Left lobe of liver (tissue), 2 donors: Measurements from ENCODE around the gene HEXIM1. TPM values are rescaled to one million over a fixed set of nuclear protein-coding genes. Genes with fewer than 3 reads are reported as not detected.

ENCODE experiments used
- ATAC-seq: fragments of 200-7000 bp; cut with Tn5 transposase; one replicate; pipeline ENCODE4 v1.9.1; 2020; ENCODE audit warnings: mild to moderate bottlenecking, moderate library complexity
- DNase-seq: peaks from one replicate; pipeline ENCODE4 v3.0.0-alpha.2; 2020; ENCODE audit warnings: low spot score
- total RNA-seq: library from RNA; stranded (reverse); gene quantifications from one replicate; pipeline ENCODE4 v1.2.1, GENCODE V29; 2021
- donor health status: DM: no; HTN: no; CAD: no; lungs with moderate emphysema.
- donor health status: DM: no; HTN: yes; CAD: no.

HEXIM1 gene, protein sequence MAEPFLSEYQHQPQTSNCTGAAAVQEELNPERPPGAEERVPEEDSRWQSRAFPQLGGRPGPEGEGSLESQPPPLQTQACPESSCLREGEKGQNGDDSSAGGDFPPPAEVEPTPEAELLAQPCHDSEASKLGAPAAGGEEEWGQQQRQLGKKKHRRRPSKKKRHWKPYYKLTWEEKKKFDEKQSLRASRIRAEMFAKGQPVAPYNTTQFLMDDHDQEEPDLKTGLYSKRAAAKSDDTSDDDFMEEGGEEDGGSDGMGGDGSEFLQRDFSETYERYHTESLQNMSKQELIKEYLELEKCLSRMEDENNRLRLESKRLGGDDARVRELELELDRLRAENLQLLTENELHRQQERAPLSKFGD
- 29.3 TPM for total RNA-seq

DNA sequence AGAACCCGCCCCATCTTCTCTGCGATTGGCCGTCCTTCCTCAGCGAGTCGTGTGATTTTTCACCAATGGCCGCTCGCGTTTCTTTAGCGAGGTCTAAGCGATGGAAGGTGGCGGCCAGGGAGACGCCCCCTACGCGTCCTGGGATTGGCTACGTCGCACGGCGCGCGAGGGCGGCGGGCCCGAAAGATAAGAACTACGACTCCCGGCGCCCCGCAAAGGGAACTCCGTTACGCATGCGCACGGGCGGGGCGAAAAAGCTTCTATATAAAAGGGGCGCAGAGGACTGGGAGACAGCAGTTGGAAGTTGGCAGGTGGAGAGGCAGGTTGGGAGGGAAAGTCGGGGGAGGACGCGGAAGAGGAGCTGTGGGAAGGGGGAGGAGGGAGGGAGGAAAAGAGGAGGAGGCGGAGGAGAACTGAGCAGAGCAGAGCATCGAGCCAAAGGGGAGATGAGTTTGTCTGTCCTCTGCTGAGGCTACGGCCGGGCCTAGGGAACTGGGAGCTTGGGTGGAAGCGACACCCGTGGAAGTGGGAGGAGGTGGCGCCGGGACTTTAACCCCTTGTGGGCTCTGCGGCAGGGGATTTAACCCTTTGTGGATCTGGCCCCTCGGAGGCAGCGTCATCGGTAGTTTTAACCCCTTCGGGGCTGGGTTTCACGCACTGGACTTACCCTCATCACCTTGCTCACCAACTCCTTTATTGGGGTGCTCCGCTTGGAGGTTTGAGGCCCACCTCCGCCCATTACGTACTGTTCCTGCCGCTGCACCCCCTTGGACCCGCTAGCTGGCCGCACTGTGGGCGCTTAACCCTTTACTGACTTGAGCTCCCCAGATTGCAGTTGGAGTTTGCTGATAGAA is at the start of gene HEXIM1:
TSS of gene HEXIM1 (plus strand) at position 293 of the 854 bp plus-strand sequence. CDS start 716 bp downstream, outside the sequence.
- ATAC-seq = peak; percentile 60
- peak; percentile 100 for DNase-seq

DNA sequence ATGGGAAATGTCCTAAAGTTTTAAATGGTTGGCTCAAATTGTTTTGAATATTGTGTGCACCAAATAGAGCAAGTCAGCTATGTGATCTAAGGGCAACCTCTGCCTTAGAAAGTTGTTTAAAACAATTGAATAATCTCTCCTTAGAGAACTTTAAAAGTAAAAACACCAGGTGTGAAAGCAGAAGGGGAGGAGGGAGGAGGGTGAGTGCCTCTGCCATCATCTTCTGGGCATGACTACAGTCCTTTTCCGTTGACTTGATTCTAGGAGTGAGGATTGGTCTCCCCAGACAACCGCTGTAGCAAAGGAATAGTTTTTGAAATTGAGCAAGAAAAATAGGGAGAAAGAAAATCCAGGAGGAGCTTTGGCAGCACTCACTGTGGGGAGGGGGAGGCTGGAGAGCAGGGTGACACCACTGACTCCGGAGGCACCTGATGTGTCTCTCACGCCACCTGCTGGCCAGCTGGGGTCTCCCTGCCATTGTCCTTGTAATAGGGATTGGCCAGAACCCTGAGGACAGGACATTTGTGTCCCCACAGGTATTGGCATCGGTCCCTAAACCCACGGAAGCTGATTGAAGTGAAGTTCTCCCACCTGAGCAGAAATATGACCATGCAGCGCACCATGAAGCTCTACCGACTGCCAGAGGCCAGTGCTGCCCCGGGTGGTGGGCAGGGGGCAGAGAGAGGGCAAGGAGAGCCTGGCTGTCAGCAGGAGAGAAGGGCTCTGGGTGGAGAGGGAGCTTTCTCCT is 49.2 kb upstream of the HEXIM1 start:
- DNase-seq = peak; percentile 90
- peak; percentile 98 for ATAC-seq

DNA sequence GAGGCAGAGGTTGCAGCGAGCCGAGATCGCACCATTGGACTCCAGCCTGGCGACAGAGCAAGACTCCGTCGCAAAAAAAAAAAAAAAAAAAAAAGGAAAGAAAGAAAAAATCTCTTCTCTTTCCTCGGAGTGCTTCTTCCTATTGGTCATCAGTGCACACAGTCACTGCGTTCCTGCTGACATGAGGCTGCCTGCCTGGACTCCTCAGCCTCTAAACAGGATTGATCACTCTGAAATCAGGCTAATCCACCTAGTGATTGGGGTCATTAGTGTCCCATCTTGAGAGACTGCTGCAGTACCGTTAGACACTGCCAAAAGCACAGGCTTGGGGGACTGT is 46.8 kb upstream of the HEXIM1 start:
- ATAC-seq (no peak), DNase-seq (no peak)

DNA sequence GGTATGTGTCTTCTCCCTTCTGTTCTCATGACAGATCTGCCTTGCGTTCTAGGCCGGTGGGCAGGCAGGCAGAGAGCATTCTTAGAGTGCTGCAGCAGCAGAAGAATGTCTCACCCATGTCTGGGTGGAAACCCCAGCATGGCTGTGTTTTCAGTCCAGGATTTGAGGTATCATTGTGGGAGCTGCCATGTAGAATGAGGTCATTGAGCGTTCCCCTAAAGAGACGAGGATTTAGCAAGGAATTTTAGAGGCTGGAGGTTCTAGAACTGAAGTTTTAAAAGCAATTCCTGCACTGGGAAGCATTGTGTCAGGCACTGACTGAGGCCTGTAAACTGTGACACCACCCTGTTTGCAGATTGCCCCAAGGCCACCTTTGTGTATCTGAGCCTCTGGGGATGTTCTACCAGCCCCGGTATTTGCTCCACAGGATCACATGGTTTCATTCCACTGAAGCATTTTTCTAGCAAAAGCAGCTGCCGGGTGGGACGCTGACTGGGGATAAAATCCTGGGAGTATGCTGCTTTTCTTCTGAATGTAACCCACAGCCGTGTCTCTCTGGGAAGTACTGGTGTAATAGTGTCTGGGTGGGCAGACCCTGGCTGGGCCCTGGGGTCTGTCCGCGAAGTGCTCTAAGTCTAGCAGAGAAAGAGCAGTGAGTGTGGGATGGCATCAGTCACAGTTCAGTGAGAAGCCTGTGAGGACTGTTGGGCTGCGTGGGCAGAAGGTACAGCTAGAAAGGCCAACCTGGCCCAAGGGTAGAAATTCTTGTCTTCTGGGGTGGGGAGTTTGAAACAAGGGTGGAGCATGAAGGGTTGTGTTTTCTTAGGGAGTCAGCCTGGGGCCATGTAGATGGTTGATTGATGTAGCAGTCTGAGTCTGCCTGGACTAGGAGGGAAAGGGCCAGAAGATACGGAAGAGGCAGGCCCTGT is 46.1 kb upstream of the HEXIM1 start:
- ATAC-seq (no peak), DNase-seq (no peak)

DNA sequence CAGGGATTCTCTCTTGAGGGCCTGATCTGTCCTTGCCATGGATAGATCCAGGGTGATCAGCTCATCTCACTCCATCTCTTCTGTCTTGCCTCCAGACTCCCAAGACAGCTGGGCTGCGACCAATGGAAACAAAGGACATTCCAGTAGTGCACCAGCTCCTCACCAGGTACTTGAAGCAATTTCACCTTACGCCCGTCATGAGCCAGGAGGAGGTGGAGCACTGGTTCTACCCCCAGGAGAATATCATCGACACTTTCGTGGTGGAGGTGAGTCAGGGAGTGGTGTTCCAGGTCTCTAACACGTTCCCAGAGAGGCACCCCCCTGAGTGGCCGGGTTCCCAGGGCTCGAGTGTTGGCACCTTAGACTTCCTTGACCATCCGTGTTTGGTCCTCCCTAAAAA is 45.4 kb upstream of the HEXIM1 start:
- no peak for ATAC-seq
- no peak for DNase-seq

DNA sequence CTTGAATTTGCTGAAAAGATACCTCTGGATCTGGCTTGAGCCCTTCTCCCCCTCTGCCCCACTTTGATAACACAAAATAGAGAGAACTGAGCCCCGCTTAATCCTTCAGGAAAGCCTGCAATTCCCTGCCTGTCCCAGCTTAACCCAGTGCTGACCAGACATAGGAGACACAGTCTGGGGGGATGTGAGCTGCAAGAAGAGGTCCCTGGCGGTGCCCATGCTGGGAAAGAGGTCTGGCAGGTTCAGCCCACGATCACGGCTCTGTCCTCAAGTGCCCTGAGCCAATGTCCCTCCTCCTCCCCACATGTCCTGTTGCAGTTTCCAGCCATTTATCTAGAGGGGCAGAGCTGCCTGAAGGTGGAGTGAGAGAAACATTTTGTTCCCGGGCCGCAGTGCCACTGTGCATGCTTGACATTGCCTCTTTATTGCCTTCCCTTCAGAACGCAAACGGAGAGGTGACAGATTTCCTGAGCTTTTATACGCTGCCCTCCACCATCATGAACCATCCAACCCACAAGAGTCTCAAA is 44.9 kb upstream of the HEXIM1 start:
- DNase-seq = no peak

DNA sequence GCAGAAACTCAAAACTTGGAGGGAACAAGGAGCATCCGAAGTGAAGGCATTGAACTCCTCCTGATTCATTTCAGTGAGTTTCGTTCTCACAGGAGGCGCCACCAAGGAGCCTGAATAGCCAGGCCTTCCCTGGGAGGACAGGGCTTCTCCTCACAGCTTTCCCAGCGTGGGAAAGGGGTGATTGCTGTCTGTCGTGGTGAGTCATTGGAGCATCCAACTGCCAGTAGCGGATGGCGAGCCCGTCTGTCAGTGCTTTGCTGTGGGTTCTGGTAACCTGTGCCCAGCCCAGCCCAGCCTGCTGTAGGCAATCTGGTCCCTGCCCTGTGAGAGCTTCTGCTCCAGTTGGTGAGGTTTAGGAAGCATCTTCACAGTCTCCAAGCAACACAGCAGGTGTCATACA is 44.2 kb upstream of the HEXIM1 start:
- no peak for DNase-seq

More for the DNA sequence above, 44.9 kb upstream of the HEXIM1 start:
- no peak for ATAC-seq

DNA sequence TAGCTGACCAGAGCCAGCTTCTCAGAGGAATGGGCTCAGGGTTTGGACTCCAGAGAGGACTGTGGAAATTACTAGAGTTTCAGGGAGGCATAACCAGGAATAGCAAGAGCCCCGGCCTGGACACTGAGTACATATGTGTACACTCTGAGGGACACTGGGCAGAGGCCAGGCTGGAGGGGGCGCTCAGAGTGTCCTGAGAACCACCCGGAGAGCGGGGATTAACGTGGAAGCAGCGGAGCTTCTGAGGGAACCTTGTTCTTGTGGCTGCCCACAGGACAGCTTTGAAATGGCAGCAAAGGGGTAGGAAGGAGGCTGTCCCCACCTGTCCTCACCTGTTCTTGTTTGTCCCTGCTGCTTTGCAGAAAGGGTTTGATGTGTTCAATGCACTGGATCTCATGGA is 43.8 kb upstream of the HEXIM1 start:
- no peak for ATAC-seq
- no peak for DNase-seq

More for the DNA sequence above, 44.2 kb upstream of the HEXIM1 start:
- ATAC-seq = no peak

DNA sequence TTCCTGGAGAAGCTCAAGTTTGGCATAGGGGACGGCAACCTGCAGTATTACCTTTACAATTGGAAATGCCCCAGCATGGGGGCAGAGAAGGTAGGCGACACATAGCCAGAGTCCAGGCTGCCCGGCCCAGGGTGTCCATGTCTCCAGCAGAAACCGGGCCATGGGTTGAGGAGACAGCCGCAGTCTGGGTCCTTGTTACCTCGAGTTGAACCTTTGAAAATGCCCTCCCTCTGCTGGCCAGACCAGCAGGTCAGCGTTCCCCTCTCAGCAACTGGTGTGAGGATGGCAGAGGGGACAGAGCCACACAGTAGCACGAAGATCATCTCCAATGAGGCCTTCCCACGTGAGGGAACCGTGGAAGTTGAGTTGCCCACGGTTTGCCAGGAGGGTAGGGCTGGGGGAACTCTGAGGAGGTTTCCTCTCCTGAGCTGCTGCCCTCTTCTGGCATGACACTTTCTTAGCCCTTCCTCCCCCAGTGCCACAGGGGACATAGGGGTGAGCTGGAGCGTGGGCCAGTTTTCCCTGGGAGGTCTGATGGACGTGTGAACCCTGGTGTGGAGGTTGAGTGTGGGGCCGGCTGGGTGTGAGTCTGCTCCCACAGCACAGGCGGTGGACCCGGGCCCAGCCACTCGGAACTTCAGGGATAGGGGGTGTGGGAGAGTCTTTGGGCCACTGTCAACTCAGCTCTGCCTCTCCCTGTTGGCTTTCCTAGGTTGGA is 43.2 kb upstream of the HEXIM1 start:
- DNase-seq = no peak

DNA sequence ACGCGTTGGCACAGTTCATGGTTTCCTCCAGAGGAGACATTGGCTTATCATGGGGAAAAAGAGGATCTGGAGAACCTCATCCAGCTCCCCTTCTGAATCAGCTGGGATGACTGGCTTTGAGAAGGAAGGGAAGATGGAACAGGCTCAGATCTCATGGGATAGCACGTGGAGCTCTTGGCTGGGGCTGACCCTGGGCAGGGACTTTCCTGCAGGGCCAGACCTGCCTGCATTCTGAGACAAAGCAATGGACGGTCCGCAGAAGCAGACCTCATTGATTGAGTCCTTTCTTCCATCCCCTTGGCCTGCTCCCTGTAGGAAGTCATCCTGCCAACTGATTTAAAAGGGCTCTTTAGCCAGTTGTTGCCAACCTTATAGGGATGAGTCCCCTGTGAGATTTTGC is 42.2 kb upstream of the HEXIM1 start:
- DNase-seq (no peak), ATAC-seq (no peak)

More for the DNA sequence above, 43.2 kb upstream of the HEXIM1 start:
- ATAC-seq = no peak

DNA sequence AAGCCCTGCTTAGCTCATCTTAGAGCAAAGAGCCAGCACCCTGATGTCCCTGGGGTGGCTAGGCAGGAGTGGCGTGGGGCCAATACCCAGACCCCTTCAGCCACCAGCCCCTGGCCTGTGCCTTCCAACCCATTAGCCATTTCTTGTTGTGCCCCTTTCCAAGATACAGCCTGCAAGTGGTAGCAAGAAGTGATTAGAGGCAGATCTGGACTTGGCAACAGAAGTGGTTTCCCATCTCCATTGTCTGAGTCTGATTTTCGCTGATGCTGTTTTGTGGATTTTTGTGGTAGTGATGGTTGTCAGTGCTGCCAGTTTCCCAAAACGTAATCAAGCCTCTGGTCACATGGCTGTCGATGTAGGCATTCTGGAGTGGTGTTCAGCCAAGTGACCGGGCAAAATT is 41.7 kb upstream of the HEXIM1 start:
- DNase-seq (no peak), ATAC-seq (no peak)

DNA sequence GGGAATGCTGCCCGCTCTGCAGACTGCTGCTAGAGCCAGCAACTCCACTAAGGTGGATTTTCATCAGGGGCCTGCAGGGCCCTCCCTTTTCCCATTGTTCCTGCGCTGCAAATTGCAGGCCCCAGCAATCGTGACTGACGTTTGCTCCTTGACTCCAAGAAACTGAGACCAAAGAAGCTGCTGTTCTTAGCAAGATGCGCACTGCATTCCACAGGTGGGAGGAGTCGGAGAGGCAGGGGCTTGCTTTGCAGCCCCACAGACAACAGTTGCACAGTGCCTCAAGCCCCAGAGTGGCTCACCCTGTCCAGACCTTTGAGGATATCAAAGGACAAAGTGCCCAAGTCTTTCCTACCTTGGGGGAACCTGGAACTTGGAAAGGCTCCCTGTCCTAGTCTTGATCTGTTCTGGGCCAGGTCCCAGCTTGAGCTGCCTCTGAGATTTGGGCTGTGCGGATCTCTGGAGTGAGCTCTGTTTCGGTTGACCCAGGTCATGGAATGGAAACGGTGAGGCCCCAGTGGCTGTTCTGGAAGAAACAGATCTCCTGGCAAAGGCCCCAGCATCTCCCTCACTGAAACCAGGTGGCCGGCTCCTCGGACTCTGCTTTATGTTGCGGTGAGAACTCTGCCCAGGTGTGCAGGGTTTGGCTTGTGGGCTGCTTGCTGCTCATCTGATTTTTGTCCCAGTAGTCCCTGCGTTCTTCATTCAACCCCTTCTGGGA is 40.8 kb upstream of the HEXIM1 start:
- no peak for DNase-seq
- no peak for ATAC-seq

DNA sequence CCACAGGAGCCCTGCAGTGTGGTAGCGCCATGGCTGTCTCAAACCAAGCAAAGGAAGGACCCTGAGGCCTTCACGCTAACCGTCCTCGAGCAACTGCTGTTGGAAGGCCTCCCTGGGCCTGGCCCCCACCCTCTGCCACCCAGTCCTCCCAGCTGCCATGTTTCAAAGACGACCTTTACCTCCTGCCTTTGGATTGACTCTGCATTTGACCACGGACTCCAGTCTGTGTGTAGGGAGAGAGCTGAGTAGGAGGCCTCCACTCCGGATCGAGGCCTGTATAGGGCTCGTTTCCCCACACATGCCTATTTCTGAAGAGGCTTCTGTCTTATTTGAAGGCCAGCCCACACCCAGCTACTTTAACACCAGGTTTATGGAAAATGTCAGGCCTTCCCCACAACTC is 40.2 kb upstream of the HEXIM1 start:
- ATAC-seq (no peak), DNase-seq (no peak)

DNA sequence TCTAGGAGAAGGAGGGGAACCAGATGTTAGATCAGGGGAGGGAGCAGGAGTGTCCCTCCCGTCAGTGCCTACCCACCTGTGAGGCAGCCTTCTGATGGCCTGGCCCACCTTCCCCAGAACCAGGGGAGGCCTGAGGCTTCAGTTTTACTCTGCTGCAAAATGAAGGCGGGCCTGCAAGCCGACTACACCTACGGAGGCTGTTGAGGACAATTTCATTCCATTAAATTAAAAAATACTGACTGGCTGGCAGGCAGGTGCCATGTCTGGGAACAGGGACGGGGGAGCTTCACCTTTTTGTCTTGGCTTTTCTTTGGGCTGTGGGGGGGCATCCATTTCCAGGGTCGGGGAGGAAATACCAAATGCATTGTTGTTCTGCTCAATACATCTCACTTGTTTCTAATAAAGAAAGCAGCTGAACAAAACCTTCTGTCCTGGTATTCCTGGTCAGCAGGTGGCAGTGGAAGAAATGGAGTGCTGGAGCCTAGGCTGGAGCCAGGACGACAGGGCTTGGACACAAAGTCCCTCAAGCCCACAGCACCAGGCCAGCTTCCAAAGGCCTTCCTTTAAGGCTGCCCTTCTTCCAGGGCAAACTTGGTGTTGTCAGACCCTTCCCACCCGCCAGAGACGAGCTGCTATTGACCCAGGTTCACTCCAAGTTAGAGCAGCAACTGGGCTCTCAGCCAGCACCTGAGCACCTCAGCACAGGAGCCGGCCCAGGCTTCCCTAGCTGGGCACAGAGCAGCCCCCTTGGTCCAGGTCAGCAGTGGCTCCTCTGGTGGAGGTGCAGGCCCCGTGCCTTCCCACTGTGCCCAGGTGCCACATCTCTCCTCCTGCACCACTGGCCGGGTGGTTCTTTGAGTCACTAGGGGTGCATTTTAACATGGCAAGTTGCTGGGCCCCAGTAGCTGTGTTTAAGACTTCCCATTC is 39.4 kb upstream of the HEXIM1 start:
- DNase-seq (no peak), ATAC-seq (peak; percentile 48)

DNA sequence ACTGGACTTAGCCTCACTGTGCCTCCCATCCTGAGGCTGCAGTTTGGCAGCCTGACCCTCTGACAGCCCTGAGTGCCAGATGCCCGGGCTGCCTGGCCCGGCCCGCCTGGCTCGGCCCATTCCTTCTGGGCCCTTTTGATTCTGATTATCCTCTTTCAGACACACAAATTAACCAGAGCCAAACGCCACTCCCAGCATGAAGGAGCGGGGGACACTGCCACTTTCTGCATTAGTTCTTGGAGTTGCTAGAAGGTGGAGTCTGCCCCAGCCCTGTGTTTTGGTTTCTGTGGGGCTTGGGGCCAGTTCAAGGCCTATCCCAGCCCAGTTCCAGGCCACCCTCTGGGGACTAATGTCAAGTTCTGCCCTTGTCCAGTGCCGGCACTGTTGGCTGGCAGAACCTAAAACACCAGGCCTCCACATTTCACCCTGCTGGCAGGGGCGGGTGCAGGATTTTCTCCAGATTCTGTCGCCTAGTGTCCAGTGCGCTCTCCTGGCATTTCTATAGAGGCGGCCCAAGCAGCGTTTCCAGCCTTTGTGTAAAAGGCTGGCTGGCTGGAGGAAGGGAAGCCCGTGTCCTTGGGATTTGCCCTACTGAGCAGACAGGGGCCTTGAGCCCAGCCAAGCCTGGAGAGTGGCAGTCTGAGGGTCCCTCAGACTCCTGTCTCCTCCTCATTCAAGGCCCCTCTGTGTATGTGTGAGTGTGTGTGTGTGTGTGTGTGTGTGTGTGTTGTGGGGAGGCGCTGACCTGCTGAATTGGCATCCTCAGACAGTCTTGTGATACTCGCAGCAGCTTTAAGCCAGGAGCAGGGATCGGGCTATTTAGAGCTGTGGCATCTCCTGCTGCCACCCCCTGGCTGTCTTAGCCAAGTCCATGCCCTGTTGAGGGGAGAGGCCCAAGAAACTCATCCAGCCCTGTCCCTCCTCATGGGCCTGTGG is 37.3 kb upstream of the HEXIM1 start:
- no peak for DNase-seq
- peak; percentile 23 for ATAC-seq

DNA sequence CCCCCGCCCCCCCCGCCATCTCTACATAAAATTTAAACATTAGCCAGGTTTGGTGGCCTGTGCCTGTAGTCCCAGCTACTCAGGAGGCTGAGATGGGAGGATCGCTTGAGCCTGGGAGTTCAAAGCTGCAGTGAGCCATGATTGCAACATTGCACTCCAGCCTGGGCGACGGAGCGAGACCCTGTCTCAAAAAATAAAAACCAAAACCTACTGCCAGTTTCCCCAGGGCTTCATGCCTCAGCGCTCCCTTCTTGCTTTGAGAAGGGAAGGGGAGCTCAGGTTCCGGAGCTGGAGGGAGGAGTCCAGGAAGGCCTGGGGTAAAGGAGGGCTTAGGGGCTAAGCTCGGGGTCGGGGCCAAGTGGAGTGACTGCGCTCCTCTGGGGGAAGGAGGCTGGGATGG is 36.4 kb upstream of the HEXIM1 start:
- DNase-seq = no peak
- no peak for ATAC-seq
